ENCODE data around the gene PAM.

DNA sequence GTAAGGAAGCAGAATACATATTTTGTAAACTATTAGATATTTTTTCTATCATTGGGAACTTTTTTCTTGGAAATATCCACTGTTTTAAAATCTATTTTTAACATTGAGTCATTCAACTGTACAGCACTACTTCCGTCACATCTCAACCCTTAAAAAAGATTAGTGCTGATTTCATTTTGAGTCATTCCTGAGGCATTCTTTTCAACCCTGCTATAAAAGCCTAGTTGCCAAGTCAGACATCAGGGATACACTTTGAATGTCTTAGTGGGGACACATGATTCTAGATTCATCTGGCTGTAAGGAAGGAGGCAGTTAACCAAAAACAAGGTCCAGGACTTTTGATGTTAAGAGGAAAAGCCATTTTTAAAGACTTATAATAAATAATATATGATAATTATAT, 203.9 kb downstream of the PAM start:
- no peak for TF ChIP-seq CTCF (IDR thresholded peaks at IDR 0.05; ENCODE audit: extremely low read depth in 1 of 2, insufficient read depth in 1 of 2, low read depth in 1 of 2, low read length in 2 of 2)
- peak; percentile 53 for TF ChIP-seq POLR2AphosphoS5 (IDR thresholded peaks at IDR 0.05; ENCODE audit: insufficient read depth, low read depth, low read length)
- peak; percentile 63 for TF ChIP-seq GATA2 (IDR thresholded peaks at IDR 0.05; ENCODE audit: insufficient read depth, insufficient read length, low read depth, low read length)
- TF ChIP-seq, protein P1, sequence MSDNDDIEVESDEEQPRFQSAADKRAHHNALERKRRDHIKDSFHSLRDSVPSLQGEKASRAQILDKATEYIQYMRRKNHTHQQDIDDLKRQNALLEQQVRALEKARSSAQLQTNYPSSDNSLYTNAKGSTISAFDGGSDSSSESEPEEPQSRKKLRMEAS (IDR thresholded peaks at IDR 0.05; ENCODE audit: insufficient read depth, insufficient read length), result no peak
- peak; percentile 93 for TF ChIP-seq JUN (IDR thresholded peaks at IDR 0.05; ENCODE audit: borderline replicate concordance, insufficient read depth, insufficient read length, low read depth)
- no peak for TF ChIP-seq POLR2A (IDR thresholded peaks at IDR 0.05; ENCODE audit: low read depth, low read length)
